Right kidney (tissue), 9 donors: ENCODE results near the gene FBRS.
"Not testable (repeated sequence)": the region's sequence is repeated elsewhere in the genome, so short reads cannot be mapped to it uniquely, and the experiment has no call there.

Experiments used
- DNase-seq: peaks from one replicate; pipeline ENCODE4 v3.0.0-alpha.2; 2016
- long read RNA-seq, 8 donors: transcript quantifications; one replicate each; lab custom pipeline, GENCODE V29; 2026

FBRS gene
- long read RNA-seq, donor 1, partial matches to known transcripts = 5 of 13 reads
- long read RNA-seq, donor 1, other reads (novel, unspliced or antisense) = 0 of 13 reads
- long read RNA-seq, donor 2, partial matches to known transcripts = 14 of 16 reads
- long read RNA-seq, donor 2, other reads (novel, unspliced or antisense) = 0 of 16 reads
- long read RNA-seq, donor 3, partial matches to known transcripts = 12 of 19 reads
- long read RNA-seq, donor 3, other reads (novel, unspliced or antisense) = 0 of 19 reads
- long read RNA-seq, donor 4, partial matches to known transcripts = 26 of 32 reads
- long read RNA-seq, donor 4, other reads (novel, unspliced or antisense) = 0 of 32 reads
- long read RNA-seq, donor 5, partial matches to known transcripts = 0 of 5 reads
- long read RNA-seq, donor 5, other reads (novel, unspliced or antisense) = 0 of 5 reads
- long read RNA-seq, donor 6, partial matches to known transcripts = 11 of 19 reads
- long read RNA-seq, donor 6, other reads (novel, unspliced or antisense) = 0 of 19 reads
- long read RNA-seq, donor 7 = 0 reads
- long read RNA-seq, donor 8, partial matches to known transcripts = 11 of 12 reads
- long read RNA-seq, donor 8, other reads (novel, unspliced or antisense) = 0 of 12 reads

GRCh38 chr16:30657866-30658730, at the start of gene FBRS:
Gene FBRS (plus strand): TSS chr16:30658431. CDS start chr16:30659519, 1,088 bp downstream.
- DNase-seq = peak; percentile 99

- no peak for DNase-seq
Observed at GRCh38 chr16:30609002-30609925, 49.0 kb upstream of the FBRS start.

- peak; percentile 95 for DNase-seq
Observed at GRCh38 chr16:30609926-30610839, 48.0 kb upstream of the FBRS start, which contains the start of gene ZNF689. Gene ZNF689 (minus strand): TSS chr16:30610389. CDS start chr16:30610041, 348 bp downstream.

- DNase-seq = no peak
Observed at GRCh38 chr16:30615358-30616091, 42.7 kb upstream of the FBRS start.

GRCh38 chr16:30619202-30619601, 39.0 kb upstream of the FBRS start:
- DNase-seq = no peak

GRCh38 chr16:30619638-30620037, 38.6 kb upstream of the FBRS start:
- no peak for DNase-seq

- DNase-seq = no peak
Observed at GRCh38 chr16:30620169-30620568, 38.1 kb upstream of the FBRS start.

- no peak for DNase-seq
Observed at GRCh38 chr16:30621765-30622164, 36.5 kb upstream of the FBRS start.

GRCh38 chr16:30622455-30623032, 35.7 kb upstream of the FBRS start:
- no peak for DNase-seq

- no peak for DNase-seq
Observed at GRCh38 chr16:30623536-30624283, 34.5 kb upstream of the FBRS start.

GRCh38 chr16:30626236-30626635, 32.0 kb upstream of the FBRS start:
- no peak for DNase-seq

GRCh38 chr16:30628628-30629540, 29.3 kb upstream of the FBRS start:
- DNase-seq = peak; percentile 67

- not testable (repeated sequence) for DNase-seq
Observed at GRCh38 chr16:30632454-30632853, 25.8 kb upstream of the FBRS start.

GRCh38 chr16:30633526-30633925, 24.7 kb upstream of the FBRS start:
- no peak for DNase-seq

GRCh38 chr16:30636599-30636998, 21.6 kb upstream of the FBRS start:
- no peak for DNase-seq

GRCh38 chr16:30637139-30637538, 21.1 kb upstream of the FBRS start:
- not testable (repeated sequence) for DNase-seq

GRCh38 chr16:30637944-30638343, 20.3 kb upstream of the FBRS start:
- DNase-seq = no peak
